ENCODE measurements around the gene FILIP1L.

The FILIP1L gene

GRCh38 chr3:99927671-99928457, 186.4 kb downstream of the FILIP1L start:
- CTCF ChIA-PET, result interaction anchor here (0.7 to 1.2 kb wide), 3 partner anchors 9 to 23 kb away, joined by 3 to 4 read pairs (median 3); no protein-coding TSS in a partner anchor
- POLR2A ChIA-PET, result no interaction called here
- H3K27ac ChIP-seq (ENCODE audit: insufficient read depth in 1 of 2, low read depth in 1 of 2, low read length in 2 of 2, poor library complexity in 1 of 2, severe bottlenecking in 2 of 2), result no peak overlapping the region
- H3K36me3 ChIP-seq (ENCODE audit: control insufficient read depth in 4 of 4, insufficient read depth in 4 of 4, low read length in 3 of 4), result peaks cover 0 to under 1% (median under 1%) of the 10 kb centered on the region in 4 experiments
- no peak overlapping the region for H3K4me3 ChIP-seq (ENCODE audit: control insufficient read depth in 1 of 7, extremely low read depth in 1 of 7, insufficient read depth in 4 of 7, low read depth in 2 of 7, low read length in 6 of 7)
- H3K9me3 ChIP-seq (ENCODE audit: control extremely low read depth in 1 of 5, control insufficient read depth in 4 of 5, insufficient read depth in 2 of 5, low read depth in 1 of 5, low read length in 4 of 5), result no peaks in the 10 kb centered on the region
- DNase-seq, result no peak
- no peaks in the 10 kb centered on the region for H3K27me3 ChIP-seq (replicated peaks in 2 of 5; ENCODE audit: control insufficient read depth in 4 of 5, insufficient read depth in 5 of 5, low read length in 4 of 5)
- no peaks in the 10 kb centered on the region for H3K4me1 ChIP-seq (ENCODE audit: control extremely low read depth in 1 of 4, control insufficient read depth in 4 of 4, insufficient read depth in 4 of 4, low read length in 3 of 4)
- WGBS (ENCODE audit: insufficient coverage), result 98% methylated on average over 3 of the region's 7 CpGs

GRCh38 chr3:99925584-99926230, 188.6 kb downstream of the FILIP1L start:
- ChIA-PET CTCF (no interaction called here), POLR2A (no interaction called here)
- Histone ChIP-seq H3K4me3 (ENCODE audit: control insufficient read depth in 1 of 7, extremely low read depth in 1 of 7, insufficient read depth in 4 of 7, low read depth in 2 of 7, low read length in 6 of 7) (no peak overlapping the region), H3K27ac (ENCODE audit: insufficient read depth in 1 of 2, low read depth in 1 of 2, low read length in 2 of 2, poor library complexity in 1 of 2, severe bottlenecking in 2 of 2) (no peak overlapping the region), H3K36me3 (ENCODE audit: control insufficient read depth in 4 of 4, insufficient read depth in 4 of 4, low read length in 3 of 4) (no peaks in the 10 kb centered on the region), H3K4me1 (ENCODE audit: control extremely low read depth in 1 of 4, control insufficient read depth in 4 of 4, insufficient read depth in 4 of 4, low read length in 3 of 4) (peaks cover 0 to 8% (median 6%) of the 10 kb centered on the region in 4 experiments), H3K27me3 (replicated peaks in 2 of 5; ENCODE audit: control insufficient read depth in 4 of 5, insufficient read depth in 5 of 5, low read length in 4 of 5) (no peaks in the 10 kb centered on the region), H3K9me3 (ENCODE audit: control extremely low read depth in 1 of 5, control insufficient read depth in 4 of 5, insufficient read depth in 2 of 5, low read depth in 1 of 5, low read length in 4 of 5) (no peaks in the 10 kb centered on the region)
- 85% methylated on average over 2 of the region's 4 CpGs for WGBS (ENCODE audit: insufficient coverage)
- no peak for DNase-seq

- CTCF ChIA-PET, result interaction anchor here (1.4 kb wide), 1 partner anchor 26 kb away, joined by 3 read pairs; no protein-coding TSS in a partner anchor
Observed at GRCh38 chr3:99923873-99924272, 190.4 kb downstream of the FILIP1L start.

DNA sequence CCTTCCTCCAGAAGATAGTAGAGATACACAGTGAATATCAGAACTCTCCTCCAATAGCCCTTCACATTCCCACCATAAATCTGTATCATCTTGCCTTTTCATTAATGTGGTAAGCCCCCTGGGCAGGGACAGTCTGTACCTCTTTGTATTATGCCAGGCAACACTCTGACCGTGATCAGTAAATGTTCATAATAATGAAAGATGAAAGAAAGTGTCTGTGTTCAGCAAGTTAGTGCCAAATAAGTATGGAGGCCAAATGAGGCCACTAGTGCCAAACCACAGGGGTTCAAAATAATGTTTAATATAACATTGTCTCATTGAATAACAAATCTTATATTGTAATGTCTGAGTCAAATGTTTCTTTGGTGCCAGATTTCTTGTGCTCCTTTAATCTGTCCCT, 192.3 kb downstream of the FILIP1L start:
- Histone ChIP-seq H3K9me3 (ENCODE audit: control extremely low read depth in 1 of 5, control insufficient read depth in 4 of 5, insufficient read depth in 2 of 5, low read depth in 1 of 5, low read length in 4 of 5) (no peaks in the 10 kb centered on the region), H3K4me1 (ENCODE audit: control extremely low read depth in 1 of 4, control insufficient read depth in 4 of 4, insufficient read depth in 4 of 4, low read length in 3 of 4) (peaks cover 0 to 14% (median 7%) of the 10 kb centered on the region in 4 experiments), H3K4me3 (ENCODE audit: control insufficient read depth in 1 of 7, extremely low read depth in 1 of 7, insufficient read depth in 4 of 7, low read depth in 2 of 7, low read length in 6 of 7) (no peak overlapping the region), H3K27ac (ENCODE audit: insufficient read depth in 1 of 2, low read depth in 1 of 2, low read length in 2 of 2, poor library complexity in 1 of 2, severe bottlenecking in 2 of 2) (no peak overlapping the region), H3K36me3 (ENCODE audit: control insufficient read depth in 4 of 4, insufficient read depth in 4 of 4, low read length in 3 of 4) (no peaks in the 10 kb centered on the region), H3K27me3 (replicated peaks in 2 of 5; ENCODE audit: control insufficient read depth in 4 of 5, insufficient read depth in 5 of 5, low read length in 4 of 5) (no peaks in the 10 kb centered on the region)
- CTCF ChIA-PET, result no interaction called here
- 100% methylated on average over 1 of the region's 1 CpG for WGBS (ENCODE audit: insufficient coverage)
- no peak for DNase-seq
- POLR2A ChIA-PET, result no interaction called here

More at GRCh38 chr3:99923873-99924272, 190.4 kb downstream of the FILIP1L start:
- H3K4me1 ChIP-seq (ENCODE audit: control extremely low read depth in 1 of 4, control insufficient read depth in 4 of 4, insufficient read depth in 4 of 4, low read length in 3 of 4), result peaks cover 0 to 14% (median 7%) of the 10 kb centered on the region in 4 experiments
- no peak overlapping the region for H3K27ac ChIP-seq (ENCODE audit: insufficient read depth in 1 of 2, low read depth in 1 of 2, low read length in 2 of 2, poor library complexity in 1 of 2, severe bottlenecking in 2 of 2)
- no peaks in the 10 kb centered on the region for H3K27me3 ChIP-seq (replicated peaks in 2 of 5; ENCODE audit: control insufficient read depth in 4 of 5, insufficient read depth in 5 of 5, low read length in 4 of 5)
- H3K36me3 ChIP-seq (ENCODE audit: control insufficient read depth in 4 of 4, insufficient read depth in 4 of 4, low read length in 3 of 4), result no peaks in the 10 kb centered on the region
- POLR2A ChIA-PET, result no interaction called here
- no peaks in the 10 kb centered on the region for H3K9me3 ChIP-seq (ENCODE audit: control extremely low read depth in 1 of 5, control insufficient read depth in 4 of 5, insufficient read depth in 2 of 5, low read depth in 1 of 5, low read length in 4 of 5)
- no peak overlapping the region for H3K4me3 ChIP-seq (ENCODE audit: control insufficient read depth in 1 of 7, extremely low read depth in 1 of 7, insufficient read depth in 4 of 7, low read depth in 2 of 7, low read length in 6 of 7)
- no peak for DNase-seq

GRCh38 chr3:99921377-99921695, 193.0 kb downstream of the FILIP1L start:
- Histone ChIP-seq H3K27me3 (replicated peaks in 2 of 5; ENCODE audit: control insufficient read depth in 4 of 5, insufficient read depth in 5 of 5, low read length in 4 of 5) (no peaks in the 10 kb centered on the region), H3K4me1 (ENCODE audit: control extremely low read depth in 1 of 4, control insufficient read depth in 4 of 4, insufficient read depth in 4 of 4, low read length in 3 of 4) (peaks cover 0 to 14% (median 7%) of the 10 kb centered on the region in 4 experiments), H3K36me3 (ENCODE audit: control insufficient read depth in 4 of 4, insufficient read depth in 4 of 4, low read length in 3 of 4) (peaks cover 0 to 2% (median 0%) of the 10 kb centered on the region in 4 experiments), H3K9me3 (ENCODE audit: control extremely low read depth in 1 of 5, control insufficient read depth in 4 of 5, insufficient read depth in 2 of 5, low read depth in 1 of 5, low read length in 4 of 5) (no peaks in the 10 kb centered on the region), H3K27ac (ENCODE audit: insufficient read depth in 1 of 2, low read depth in 1 of 2, low read length in 2 of 2, poor library complexity in 1 of 2, severe bottlenecking in 2 of 2) (no peak overlapping the region), H3K4me3 (ENCODE audit: control insufficient read depth in 1 of 7, extremely low read depth in 1 of 7, insufficient read depth in 4 of 7, low read depth in 2 of 7, low read length in 6 of 7) (no peak overlapping the region)
- WGBS (ENCODE audit: insufficient coverage), result 100% methylated on average over 1 of the region's 1 CpG
- CTCF ChIA-PET, result no interaction called here
- POLR2A ChIA-PET, result no interaction called here
- DNase-seq, result no peak

GRCh38 chr3:99920481-99921376, 193.6 kb downstream of the FILIP1L start:
- POLR2A ChIA-PET, result no interaction called here
- Histone ChIP-seq H3K4me1 (ENCODE audit: control extremely low read depth in 1 of 4, control insufficient read depth in 4 of 4, insufficient read depth in 4 of 4, low read length in 3 of 4) (peaks cover 0 to 14% (median 7%) of the 10 kb centered on the region in 4 experiments), H3K4me3 (ENCODE audit: control insufficient read depth in 1 of 7, extremely low read depth in 1 of 7, insufficient read depth in 4 of 7, low read depth in 2 of 7, low read length in 6 of 7) (no peak overlapping the region), H3K36me3 (ENCODE audit: control insufficient read depth in 4 of 4, insufficient read depth in 4 of 4, low read length in 3 of 4) (peaks cover 0 to 4% (median 3%) of the 10 kb centered on the region in 4 experiments), H3K27me3 (replicated peaks in 2 of 5; ENCODE audit: control insufficient read depth in 4 of 5, insufficient read depth in 5 of 5, low read length in 4 of 5) (no peaks in the 10 kb centered on the region), H3K27ac (ENCODE audit: insufficient read depth in 1 of 2, low read depth in 1 of 2, low read length in 2 of 2, poor library complexity in 1 of 2, severe bottlenecking in 2 of 2) (no peak overlapping the region), H3K9me3 (ENCODE audit: control extremely low read depth in 1 of 5, control insufficient read depth in 4 of 5, insufficient read depth in 2 of 5, low read depth in 1 of 5, low read length in 4 of 5) (no peaks in the 10 kb centered on the region)
- CTCF ChIA-PET, result no interaction called here
- 81% methylated on average over 8 of the region's 10 CpGs for WGBS (ENCODE audit: insufficient coverage)
- DNase-seq, result peak; percentile 1 to 56 (median 46)

Data from common myeloid progenitor, CD34-positive (primary cell).